Thoracic aorta (tissue), 2 donors: ENCODE measurements around the gene PRSS36. TPM values are rescaled to one million over a fixed set of nuclear protein-coding genes. Genes with fewer than 3 reads are reported as not detected.

Experiments used
- ATAC-seq: fragments of 150-250 bp; one replicate; pipeline ENCODE4 v1.8.0; 2017; ENCODE audit warnings: low read depth; ENCODE audit not compliant: insufficient number of reproducible peaks, low FRiP score
- DNase-seq: peaks from one replicate; pipeline ENCODE4 v3.0.0-alpha.2; 2020; ENCODE audit warnings: low spot score
- H3K27ac ChIP-seq, 2 donors: fragments of 200-600 bp; sonication (generic); 1 replicate in 1 of 2; 2 replicates in 1 of 2; pipeline ENCODE4 v1.5.1; 2016; ENCODE audit warnings: mild to moderate bottlenecking in 2 of 2, moderate library complexity in 2 of 2
- H3K27me3 ChIP-seq: fragments of 200-600 bp; sonication (generic); replicated peaks from 2 replicates; pipeline ENCODE4 v1.6.0; 2016; ENCODE audit warnings: mild to moderate bottlenecking; ENCODE audit not compliant: insufficient read depth
- H3K36me3 ChIP-seq: fragments of 200-600 bp; sonication (generic); one replicate; pipeline ENCODE4 v1.5.1; 2016
- H3K4me1 ChIP-seq, 2 donors: fragments of 200-600 bp; sonication (generic); 1 replicate in 1 of 2; 2 replicates in 1 of 2; pipeline versions ENCODE4 v1.5.1 to v1.6.0; 2016; ENCODE audit warnings: low read depth in 2 of 2, mild to moderate bottlenecking in 1 of 2; ENCODE audit not compliant: control insufficient read depth in 1 of 2
- H3K4me3 ChIP-seq: fragments of 200-600 bp; sonication (generic); 2 replicates; pipeline ENCODE4 v1.5.1; 2016; ENCODE audit warnings: mild to moderate bottlenecking
- H3K9me3 ChIP-seq: fragments of 200-600 bp; sonication (generic); 2 replicates; pipeline ENCODE4 v1.5.1; 2016
- total RNA-seq, 2 donors: library from RNA; depleted of rRNA; stranded (reverse); fragments of >200 nt; gene quantifications; one replicate each; pipeline versions ENCODE4 v1.1.0 to v1.2.3, GENCODE V29; 2016
- TF ChIP-seq, protein P1 (sequence below): fragments of 200-600 bp; sonication (generic); IDR thresholded peaks from one replicate; pipeline ENCODE4 v1.5.1; 2019; ENCODE audit warnings: antibody characterized with exemption

PRSS36 gene
- total RNA-seq, 2 donors from 2014 or later, result 1.3 to 14.8 TPM

- DNase-seq, result no peak
- ATAC-seq, result no peak
- Histone ChIP-seq H3K4me3 (no peak overlapping the region), H3K27ac (no peak overlapping the region), H3K27me3 (no peaks in the 10 kb centered on the region), H3K9me3 (no peaks in the 10 kb centered on the region), H3K4me1 (no peaks in the 10 kb centered on the region), H3K36me3 (peaks cover 42% of the 10 kb centered on the region)
- TF ChIP-seq, protein P1, sequence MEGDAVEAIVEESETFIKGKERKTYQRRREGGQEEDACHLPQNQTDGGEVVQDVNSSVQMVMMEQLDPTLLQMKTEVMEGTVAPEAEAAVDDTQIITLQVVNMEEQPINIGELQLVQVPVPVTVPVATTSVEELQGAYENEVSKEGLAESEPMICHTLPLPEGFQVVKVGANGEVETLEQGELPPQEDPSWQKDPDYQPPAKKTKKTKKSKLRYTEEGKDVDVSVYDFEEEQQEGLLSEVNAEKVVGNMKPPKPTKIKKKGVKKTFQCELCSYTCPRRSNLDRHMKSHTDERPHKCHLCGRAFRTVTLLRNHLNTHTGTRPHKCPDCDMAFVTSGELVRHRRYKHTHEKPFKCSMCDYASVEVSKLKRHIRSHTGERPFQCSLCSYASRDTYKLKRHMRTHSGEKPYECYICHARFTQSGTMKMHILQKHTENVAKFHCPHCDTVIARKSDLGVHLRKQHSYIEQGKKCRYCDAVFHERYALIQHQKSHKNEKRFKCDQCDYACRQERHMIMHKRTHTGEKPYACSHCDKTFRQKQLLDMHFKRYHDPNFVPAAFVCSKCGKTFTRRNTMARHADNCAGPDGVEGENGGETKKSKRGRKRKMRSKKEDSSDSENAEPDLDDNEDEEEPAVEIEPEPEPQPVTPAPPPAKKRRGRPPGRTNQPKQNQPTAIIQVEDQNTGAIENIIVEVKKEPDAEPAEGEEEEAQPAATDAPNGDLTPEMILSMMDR, result no peak
Observed at GRCh38 chr16:31132303-31132979, 17.4 kb downstream of the PRSS36 start.

GRCh38 chr16:31131841-31132271 lies 18.0 kb downstream of the PRSS36 start:
- TF ChIP-seq, protein P1, result no peak
- no peaks in the 10 kb centered on the region for H3K9me3 ChIP-seq
- no peak overlapping the region for H3K4me3 ChIP-seq
- H3K27ac ChIP-seq, result no peak overlapping the region
- no peaks in the 10 kb centered on the region for H3K4me1 ChIP-seq
- ATAC-seq (no peak), DNase-seq (no peak)
- peaks cover 48% of the 10 kb centered on the region for H3K36me3 ChIP-seq
- H3K27me3 ChIP-seq, result no peaks in the 10 kb centered on the region

GRCh38 chr16:31131416-31131815 lies 18.4 kb downstream of the PRSS36 start:
- no peak for DNase-seq
- H3K36me3 ChIP-seq, result peaks cover 49% of the 10 kb centered on the region
- TF ChIP-seq, protein P1, result no peak

GRCh38 chr16:31130899-31131298 lies 19.0 kb downstream of the PRSS36 start:
- peaks cover 52% of the 10 kb centered on the region for H3K36me3 ChIP-seq

More at GRCh38 chr16:31131416-31131815, 18.4 kb downstream of the PRSS36 start:
- Histone ChIP-seq H3K4me3 (no peak overlapping the region), H3K4me1 (no peaks in the 10 kb centered on the region), H3K27ac (no peak overlapping the region), H3K9me3 (no peaks in the 10 kb centered on the region), H3K27me3 (no peaks in the 10 kb centered on the region)
- ATAC-seq, result no peak

DNA sequence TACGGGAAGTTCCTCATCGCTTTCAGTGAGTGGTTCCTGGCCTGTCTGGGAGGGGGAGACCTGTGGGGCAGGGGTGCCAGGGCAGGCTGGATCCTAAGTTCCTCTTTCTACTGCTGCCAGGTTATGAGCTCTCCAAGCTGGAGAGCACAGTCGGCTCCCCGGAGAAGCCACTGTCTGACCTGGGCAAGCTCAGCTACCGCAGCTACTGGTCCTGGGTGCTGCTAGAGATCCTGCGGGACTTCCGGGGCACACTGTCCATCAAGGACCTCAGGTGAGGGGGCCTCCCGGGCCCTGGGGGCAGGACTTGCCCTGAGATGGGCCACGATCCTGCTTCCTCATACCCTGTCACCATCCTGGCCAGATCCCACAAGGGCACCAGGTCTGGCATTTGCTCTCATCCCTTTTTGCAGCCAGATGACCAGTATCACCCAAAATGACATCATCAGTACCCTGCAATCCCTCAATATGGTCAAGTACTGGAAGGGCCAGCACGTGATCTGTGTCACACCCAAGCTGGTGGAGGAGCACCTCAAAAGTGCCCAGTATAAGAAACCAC lies 19.5 kb downstream of the PRSS36 start:
- TF ChIP-seq, protein P1, result no peak
- Histone ChIP-seq H3K36me3 (peaks cover 57% of the 10 kb centered on the region), H3K27ac (no peak overlapping the region), H3K4me3 (no peak overlapping the region), H3K27me3 (no peaks in the 10 kb centered on the region), H3K9me3 (no peaks in the 10 kb centered on the region), H3K4me1 (no peaks in the 10 kb centered on the region)
- DNase-seq (no peak), ATAC-seq (no peak)

More at GRCh38 chr16:31130899-31131298, 19.0 kb downstream of the PRSS36 start:
- no peak overlapping the region for H3K4me3 ChIP-seq
- no peaks in the 10 kb centered on the region for H3K9me3 ChIP-seq
- ATAC-seq (no peak), DNase-seq (no peak)
- H3K27ac ChIP-seq, result no peak overlapping the region
- TF ChIP-seq, protein P1, result no peak
- H3K27me3 ChIP-seq, result no peaks in the 10 kb centered on the region
- H3K4me1 ChIP-seq, result no peaks in the 10 kb centered on the region
